CD4-positive, alpha-beta T cell (primary cell): ENCODE data around the gene RNF220. TPM values are rescaled to one million over a fixed set of nuclear protein-coding genes. Genes with fewer than 3 reads are reported as not detected.

ENCODE experiments used
- ATAC-seq: fragments of 200-7000 bp; cut with Tn5 transposase; one replicate; pipeline ENCODE4 v1.10.0; 2022; ENCODE audit warnings: mild to moderate bottlenecking; ENCODE audit not compliant: poor library complexity
- CTCF ChIA-PET: fragments of 350-600 bp; sonication (Branson Sonifier 250); formaldehyde crosslinking; loops from one replicate; lab custom pipeline; 2021; ENCODE audit warnings: antibody characterized with exemption, inconsistent platforms; lab: Charles Lee
- POLR2A ChIA-PET: fragments of 350-600 bp; sonication (Branson Sonifier 250); formaldehyde crosslinking; loops from one replicate; lab custom pipeline; 2021; ENCODE audit warnings: antibody characterized with exemption, inconsistent platforms; lab: Charles Lee
- DNase-seq, 14 experiments: peaks; one replicate each; pipeline ENCODE4 v3.0.0-alpha.2; 2013 to 2020; ENCODE audit warnings: mixed read lengths in 2 of 14
- H3K27ac ChIP-seq, 2 donors: one replicate each; pipeline versions ENCODE4 v1.5.1 to v1.7.0; 2013; ENCODE audit warnings: low read length in 2 of 2, low read depth in 1 of 2, mild to moderate bottlenecking in 1 of 2
- H3K27me3 ChIP-seq, 2 experiments: 1 replicate in 1 of 2; 2 replicates in 1 of 2; pipeline versions ENCODE4 v1.6.1 to v1.7.0; 2013; ENCODE audit warnings: low read length in 2 of 2, control low read depth in 1 of 2, mild to moderate bottlenecking in 1 of 2, moderate library complexity in 1 of 2; ENCODE audit not compliant: insufficient read depth in 2 of 2, control insufficient read depth in 1 of 2
- H3K36me3 ChIP-seq: one replicate; pipeline ENCODE4 v1.6.1; 2013; ENCODE audit warnings: low read length, control low read depth; ENCODE audit not compliant: insufficient read depth
- H3K4me1 ChIP-seq: one replicate; pipeline ENCODE4 v1.6.1; 2013; ENCODE audit warnings: low read length, control low read depth; ENCODE audit not compliant: insufficient read depth
- H3K4me3 ChIP-seq: one replicate; pipeline ENCODE4 v1.5.1; 2013; ENCODE audit warnings: mild to moderate bottlenecking, low read length, moderate library complexity
- H3K9me3 ChIP-seq, 2 experiments: 1 replicate in 1 of 2; 2 replicates in 1 of 2; pipeline versions ENCODE4 v1.6.1 to v1.7.0; 2013; ENCODE audit warnings: low read length in 2 of 2, mild to moderate bottlenecking in 2 of 2, control low read depth in 1 of 2, moderate library complexity in 1 of 2; ENCODE audit not compliant: control insufficient read depth in 1 of 2, insufficient read depth in 1 of 2
- H3K27ac Mint-ChIP-seq: one replicate; pipeline ENCODE4 v1.8.0; 2020; ENCODE audit warnings: mixed read lengths
- H3K27me3 Mint-ChIP-seq: one replicate; pipeline ENCODE4 v1.8.0; 2021; ENCODE audit warnings: mixed read lengths
- H3K36me3 Mint-ChIP-seq: one replicate; pipeline ENCODE4 v1.8.0; 2021; ENCODE audit warnings: low read depth, mixed read lengths
- H3K4me1 Mint-ChIP-seq: one replicate; pipeline ENCODE4 v1.8.0; 2021; ENCODE audit warnings: low read depth, mixed read lengths
- H3K4me3 Mint-ChIP-seq: one replicate; pipeline ENCODE4 v1.8.0; 2020; ENCODE audit warnings: mild to moderate bottlenecking, mixed read lengths
- H3K9me3 Mint-ChIP-seq: one replicate; pipeline ENCODE4 v1.8.0; 2020; ENCODE audit warnings: mixed read lengths
- CTCF ChIP-seq: fragments of 200-600 bp; IDR thresholded peaks from one replicate; pipeline ENCODE4 v1.8.0; 2022; ENCODE audit warnings: antibody characterized with exemption, mild to moderate bottlenecking
- intact Hi-C, 2 experiments: fragments of 100-400 bp; cut with DNase I in 1 of 2; cut with micrococcal nuclease in 1 of 2; formaldehyde crosslinking; loops; one replicate each; pipeline versions ENCODE4 v1.15.1 to v1.9.0; 2023 to 2025; cut with DNase I, micrococcal nuclease
- total RNA-seq, 174 experiments: library from RNA in 2 of 174; stranded (reverse) in 2 of 174; gene quantifications; one replicate each; pipeline ENCODE4 v1.2.3 and lab custom pipeline; 2021 to 2026

The RNF220 gene
- total RNA-seq, 2 experiments from 2014 or later = 76.0 to 77.9 TPM

- DNase-seq = no peak
- intact Hi-C loops = no loop called here
- no peak overlapping the region for H3K27ac Mint-ChIP-seq
Measured at GRCh38 chr1:44483089-44483874, 78.2 kb downstream of the RNF220 start.

DNA sequence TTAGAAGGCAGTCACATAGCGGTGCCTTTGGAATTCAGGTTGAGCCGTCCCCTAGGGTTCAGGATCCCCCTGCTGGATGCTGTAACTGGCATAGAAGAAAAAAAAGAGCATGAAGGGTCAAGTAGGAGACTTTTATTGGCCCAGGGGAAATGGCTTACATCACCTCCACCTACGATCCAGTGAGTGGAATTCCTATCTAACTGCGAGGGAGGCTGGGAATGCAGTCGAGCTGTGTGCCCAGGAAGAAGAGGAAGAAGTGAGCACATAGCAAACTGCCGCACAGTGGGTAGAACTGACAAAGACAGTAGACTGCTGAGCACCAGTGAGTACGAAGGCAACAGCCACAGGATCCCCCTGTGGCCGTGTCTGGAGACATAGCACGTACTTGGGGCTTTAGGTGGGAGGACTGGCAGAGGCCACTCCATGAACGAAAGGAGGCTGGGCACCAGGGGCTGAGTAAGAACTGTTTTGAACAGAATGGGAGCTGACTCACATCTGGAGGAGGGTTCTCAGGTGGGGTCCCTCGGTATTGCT lies 79.2 kb downstream of the RNF220 start:
- Histone ChIP-seq H3K4me1 (no peaks in the 10 kb centered on the region), H3K27me3 (peaks cover 3 to 14% of the 10 kb centered on the region in 2 experiments), H3K36me3 (no peaks in the 10 kb centered on the region), H3K9me3 (no peaks in the 10 kb centered on the region), H3K27ac (no peak overlapping the region), H3K4me3 (no peak overlapping the region)
- no peaks in the 10 kb centered on the region for H3K4me1 Mint-ChIP-seq
- no peak for ATAC-seq
- no peak for TF ChIP-seq CTCF
- H3K27me3 Mint-ChIP-seq = peaks cover 33% of the 10 kb centered on the region
- intact Hi-C loops = no loop called here
- peak in 1 of 14 experiments; percentile 6 for DNase-seq
- no peaks in the 10 kb centered on the region for H3K9me3 Mint-ChIP-seq
- no peak overlapping the region for H3K4me3 Mint-ChIP-seq
- no peaks in the 10 kb centered on the region for H3K36me3 Mint-ChIP-seq
- ChIA-PET CTCF (no interaction called here), POLR2A (no interaction called here)
- no peak overlapping the region for H3K27ac Mint-ChIP-seq

More at GRCh38 chr1:44483089-44483874, 78.2 kb downstream of the RNF220 start:
- TF ChIP-seq CTCF = no peak
- no peak for ATAC-seq
- peaks cover 28% of the 10 kb centered on the region for H3K27me3 Mint-ChIP-seq
- peaks cover 3 to 14% of the 10 kb centered on the region in 2 experiments for H3K27me3 ChIP-seq
- H3K9me3 Mint-ChIP-seq = no peaks in the 10 kb centered on the region
- no peak overlapping the region for H3K4me3 Mint-ChIP-seq
- no peaks in the 10 kb centered on the region for H3K36me3 Mint-ChIP-seq
- CTCF ChIA-PET = no interaction called here
- H3K27ac ChIP-seq = no peak overlapping the region
- POLR2A ChIA-PET = no interaction called here
- H3K4me3 ChIP-seq = no peak overlapping the region
- H3K9me3 ChIP-seq = no peaks in the 10 kb centered on the region
- no peaks in the 10 kb centered on the region for H3K36me3 ChIP-seq
- no peaks in the 10 kb centered on the region for H3K4me1 Mint-ChIP-seq
- no peaks in the 10 kb centered on the region for H3K4me1 ChIP-seq

GRCh38 chr1:44485229-44485933 lies 80.3 kb downstream of the RNF220 start:
- Histone ChIP-seq H3K4me3 (no peak overlapping the region), H3K4me1 (no peaks in the 10 kb centered on the region), H3K27me3 (peaks cover 3 to 9% of the 10 kb centered on the region in 2 experiments), H3K36me3 (no peaks in the 10 kb centered on the region), H3K9me3 (peaks cover 0 to 5% of the 10 kb centered on the region in 2 experiments), H3K27ac (no peak overlapping the region)
- intact Hi-C loops = no loop called here
- Mint-ChIP-seq H3K36me3 (no peaks in the 10 kb centered on the region), H3K4me3 (no peak overlapping the region), H3K9me3 (no peaks in the 10 kb centered on the region), H3K27me3 (peaks cover 33% of the 10 kb centered on the region), H3K27ac (no peak overlapping the region), H3K4me1 (no peaks in the 10 kb centered on the region)
- ChIA-PET POLR2A (no interaction called here), CTCF (no interaction called here)
- DNase-seq (peak in 3 of 14 experiments; percentile 14 to 53 (median 50)), ATAC-seq (no peak)
- no peak for TF ChIP-seq CTCF
